Gastroesophageal sphincter (tissue), 4 donors: Measurements from ENCODE around the gene RTF2. TPM values are rescaled to one million over a fixed set of nuclear protein-coding genes. Genes with fewer than 3 reads are reported as not detected.
"Not testable (repeated sequence)": the region's sequence is repeated elsewhere in the genome, so short reads cannot be mapped to it uniquely, and the experiment has no call there.

Source experiments
- ATAC-seq: fragments of 150-250 bp; one replicate; pipeline ENCODE4 v1.9.1; 2016; ENCODE audit warnings: mild to moderate bottlenecking, moderate library complexity
- H3K27ac ChIP-seq, 4 donors: fragments of 200-600 bp; sonication (generic) in 3 of 4; 1 replicate in 3 of 4; 2 replicates in 1 of 4; pipeline ENCODE4 v1.5.1; 2016 to 2019
- H3K27me3 ChIP-seq: fragments of 200-600 bp; sonication (generic); one replicate; pipeline ENCODE4 v1.5.1; 2019
- H3K36me3 ChIP-seq, 2 donors: fragments of 200-600 bp; sonication (generic); one replicate each; pipeline ENCODE4 v1.5.1; 2019; ENCODE audit warnings: control low read depth in 1 of 2
- H3K4me1 ChIP-seq, 3 donors: fragments of 200-600 bp; sonication (generic); 1 replicate in 2 of 3; 2 replicates in 1 of 3; pipeline ENCODE4 v1.5.1; 2016 to 2019; ENCODE audit warnings: control low read depth in 2 of 3
- H3K4me3 ChIP-seq, 2 donors: fragments of 200-600 bp; sonication (generic); one replicate each; pipeline ENCODE4 v1.5.1; 2019; ENCODE audit warnings: mild to moderate bottlenecking in 1 of 2, moderate library complexity in 1 of 2
- H3K9me3 ChIP-seq, 3 donors: fragments of 200-600 bp; sonication (generic); one replicate each; pipeline ENCODE4 v1.5.1; 2017 to 2019; ENCODE audit warnings: control low read depth in 2 of 3
- EP300 ChIP-seq: sonication (generic); formaldehyde crosslinking; IDR thresholded peaks from one replicate; pipeline ENCODE4 v1.6.1; 2017; ENCODE audit warnings: antibody characterized with exemption, mild to moderate bottlenecking
- POLR2A ChIP-seq, 2 donors: fragments of 450-650 bp; IDR thresholded peaks; one replicate each; pipeline ENCODE4 v1.6.1; 2017; ENCODE audit warnings: antibody characterized with exemption in 2 of 2, mild to moderate bottlenecking in 2 of 2, moderate library complexity in 1 of 2
- POLR2AphosphoS5 ChIP-seq: sonication (generic); formaldehyde crosslinking; IDR thresholded peaks from one replicate; pipeline ENCODE4 v1.6.1; 2017; ENCODE audit warnings: antibody characterized with exemption
- WGBS, 2 donors: methylation state at CpG; one replicate each; pipeline ENCODE4 v1.1.5; 2018; ENCODE audit warnings: low coverage in 1 of 2; 5-methylcytosine and 5-hydroxymethylcytosine counted together
- total RNA-seq, 4 donors: library from RNA; depleted of rRNA; stranded (reverse); fragments of >200 nt; gene quantifications; one replicate each; pipeline ENCODE4 v1.1.0, GENCODE V29; 2016
- TF ChIP-seq, protein P1 (sequence below), 4 experiments: fragments of 200-600 bp in 2 of 4; fragments of 450-650 bp in 2 of 4; sonication (generic) in 1 of 4; IDR thresholded peaks; one replicate each; pipeline ENCODE4 v1.5.1; 2017 to 2019; ENCODE audit warnings: antibody characterized with exemption in 4 of 4, mild to moderate bottlenecking in 2 of 4, moderate library complexity in 2 of 4

Gene RTF2
- total RNA-seq, 4 donors from 2014 or later: 83.7 to 96.1 (median 90.3) TPM

DNA sequence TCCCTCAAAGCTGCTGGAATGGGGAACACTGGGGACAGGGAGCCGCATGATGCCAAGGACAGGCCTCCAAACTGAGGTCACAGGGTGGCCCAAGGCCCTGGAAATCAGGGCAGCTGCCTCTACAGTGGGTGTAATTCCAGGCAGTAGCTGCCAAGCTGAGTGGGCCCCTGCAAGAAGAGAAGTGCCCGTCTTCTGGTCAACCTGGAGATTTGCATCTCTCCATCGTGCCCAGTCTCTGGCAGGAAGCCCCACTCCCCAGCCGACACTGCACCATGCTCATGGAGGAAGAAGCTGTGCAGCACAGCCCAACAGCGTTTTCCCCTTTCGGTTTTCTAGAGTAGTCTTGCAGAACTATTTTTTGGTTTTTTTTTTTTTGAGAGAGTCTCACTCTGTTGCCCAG is 53.9 kb downstream of the RTF2 start:
- Histone ChIP-seq H3K27ac (no peak overlapping the region), H3K27me3 (no peaks in the 10 kb centered on the region), H3K36me3 (peaks cover 0 to 45% of the 10 kb centered on the region in 2 donors), H3K9me3 (peaks cover 0 to 21% (median 0%) of the 10 kb centered on the region in 3 donors), H3K4me3 (no peak overlapping the region), H3K4me1 (peaks cover 0 to 4% (median 0%) of the 10 kb centered on the region in 3 donors)
- no peak for ATAC-seq
- 78 to 90% methylated on average over 2 to 5 of the region's 6 CpGs for WGBS, 2 donors
- TF ChIP-seq, protein P1, sequence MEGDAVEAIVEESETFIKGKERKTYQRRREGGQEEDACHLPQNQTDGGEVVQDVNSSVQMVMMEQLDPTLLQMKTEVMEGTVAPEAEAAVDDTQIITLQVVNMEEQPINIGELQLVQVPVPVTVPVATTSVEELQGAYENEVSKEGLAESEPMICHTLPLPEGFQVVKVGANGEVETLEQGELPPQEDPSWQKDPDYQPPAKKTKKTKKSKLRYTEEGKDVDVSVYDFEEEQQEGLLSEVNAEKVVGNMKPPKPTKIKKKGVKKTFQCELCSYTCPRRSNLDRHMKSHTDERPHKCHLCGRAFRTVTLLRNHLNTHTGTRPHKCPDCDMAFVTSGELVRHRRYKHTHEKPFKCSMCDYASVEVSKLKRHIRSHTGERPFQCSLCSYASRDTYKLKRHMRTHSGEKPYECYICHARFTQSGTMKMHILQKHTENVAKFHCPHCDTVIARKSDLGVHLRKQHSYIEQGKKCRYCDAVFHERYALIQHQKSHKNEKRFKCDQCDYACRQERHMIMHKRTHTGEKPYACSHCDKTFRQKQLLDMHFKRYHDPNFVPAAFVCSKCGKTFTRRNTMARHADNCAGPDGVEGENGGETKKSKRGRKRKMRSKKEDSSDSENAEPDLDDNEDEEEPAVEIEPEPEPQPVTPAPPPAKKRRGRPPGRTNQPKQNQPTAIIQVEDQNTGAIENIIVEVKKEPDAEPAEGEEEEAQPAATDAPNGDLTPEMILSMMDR (IDR thresholded peaks at IDR 0.05): no peak
- TF ChIP-seq POLR2AphosphoS5 (no peak), POLR2A (IDR thresholded peaks at IDR 0.05) (no peak), EP300 (no peak)

DNA sequence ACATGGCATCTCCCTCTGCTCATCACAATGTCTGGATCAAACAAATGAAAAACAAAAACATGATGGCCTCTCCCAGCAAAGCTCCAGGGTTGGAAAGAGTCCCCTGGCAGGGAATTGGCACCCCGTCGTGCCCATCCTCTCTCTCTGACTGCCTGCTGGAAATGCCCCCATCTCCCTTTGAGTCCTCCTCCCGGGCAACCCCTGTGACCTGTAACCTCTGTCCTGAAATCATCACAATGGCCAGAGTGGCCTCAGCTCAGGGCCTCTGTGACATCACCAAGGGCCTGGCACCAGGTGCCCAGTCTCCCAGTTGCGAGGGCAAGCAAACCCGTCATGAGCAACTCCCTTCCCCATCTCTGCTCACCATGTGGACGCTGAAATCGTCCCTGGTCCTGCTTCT is 56.0 kb downstream of the RTF2 start, which contains the start of gene FAM209A:
TSS of gene FAM209A (plus strand) at position 301 of the 400 bp plus-strand sequence. CDS start at position 366, 65 bp downstream.
- not testable (repeated sequence) for H3K4me3 ChIP-seq, H3K27me3 ChIP-seq, H3K4me1 ChIP-seq, ATAC-seq, H3K27ac ChIP-seq
- H3K36me3 ChIP-seq: peaks cover 0 to 23% of the 10 kb centered on the region in 2 donors
- peaks cover 0 to 21% (median 0%) of the 10 kb centered on the region in 3 donors for H3K9me3 ChIP-seq
- WGBS, 2 donors: no CpG with 5 or more reads among the region's 7 CpGs

GRCh38 chr20:56527521-56527920 is 59.1 kb downstream of the RTF2 start:
- TF ChIP-seq POLR2A (IDR thresholded peaks at IDR 0.05) (no peak), EP300 (no peak), POLR2AphosphoS5 (no peak)
- TF ChIP-seq, protein P1 (IDR thresholded peaks at IDR 0.05): no peak
- Histone ChIP-seq H3K27me3 (no peaks in the 10 kb centered on the region), H3K4me1 (no peaks in the 10 kb centered on the region), H3K9me3 (no peaks in the 10 kb centered on the region), H3K36me3 (no peaks in the 10 kb centered on the region), H3K4me3 (no peak overlapping the region), H3K27ac (no peak overlapping the region)
- ATAC-seq: no peak
- 80% methylated on average over 1 of the region's 7 CpGs; no CpG with 5 or more reads in 1 of the 2 donors for WGBS, 2 donors

DNA sequence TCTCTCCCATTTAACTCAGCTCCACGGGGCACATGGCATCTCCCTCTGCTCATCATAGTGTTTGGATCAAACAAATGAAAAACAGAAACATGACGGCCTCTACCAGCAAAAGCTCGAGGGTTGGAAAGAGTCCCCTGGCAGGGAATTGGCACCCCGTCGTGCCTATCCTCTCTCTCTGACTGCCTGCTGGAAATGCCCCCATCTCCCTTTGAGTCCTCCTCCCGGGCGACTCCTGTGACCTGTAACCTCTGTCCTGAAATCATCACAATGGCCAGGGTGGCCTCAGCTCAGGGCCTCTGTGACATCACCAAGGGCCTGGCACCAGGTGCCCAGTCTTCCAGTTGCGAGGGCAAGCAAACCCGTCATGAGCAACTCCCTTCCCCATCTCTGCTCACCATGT is 64.5 kb downstream of the RTF2 start, which contains the start of gene FAM209B:
TSS of gene FAM209B (plus strand) at position 301 of the 400 bp plus-strand sequence. CDS start at position 397, 96 bp downstream.
- not testable (repeated sequence) for H3K4me1 ChIP-seq, H3K27me3 ChIP-seq, ATAC-seq, H3K36me3 ChIP-seq, H3K4me3 ChIP-seq, H3K9me3 ChIP-seq, H3K27ac ChIP-seq
- WGBS, 2 donors: 85% methylated on average over 9 of the region's 9 CpGs; no CpG with 5 or more reads in 1 of the 2 donors

- H3K4me3 ChIP-seq: no peak overlapping the region
- TF ChIP-seq, protein P1 (IDR thresholded peaks at IDR 0.05): no peak
- no peak for TF ChIP-seq EP300
- TF ChIP-seq POLR2A (IDR thresholded peaks at IDR 0.05): no peak
- TF ChIP-seq POLR2AphosphoS5: no peak
- no peaks in the 10 kb centered on the region for H3K27me3 ChIP-seq
- H3K36me3 ChIP-seq: no peaks in the 10 kb centered on the region
- H3K4me1 ChIP-seq: no peaks in the 10 kb centered on the region
- WGBS, 2 donors: 63 to 88% methylated on average over 3 of the region's 3 CpGs
- no peak overlapping the region for H3K27ac ChIP-seq
- ATAC-seq: no peak
- H3K9me3 ChIP-seq: no peaks in the 10 kb centered on the region
Observed at GRCh38 chr20:56537997-56538396, 69.6 kb downstream of the RTF2 start.

GRCh38 chr20:56540415-56540814 is 72.0 kb downstream of the RTF2 start:
- H3K4me1 ChIP-seq: no peaks in the 10 kb centered on the region
- H3K27ac ChIP-seq: no peak overlapping the region
- no peaks in the 10 kb centered on the region for H3K27me3 ChIP-seq
- no peak overlapping the region for H3K4me3 ChIP-seq
- TF ChIP-seq, protein P1 (IDR thresholded peaks at IDR 0.05): no peak
- no peak for TF ChIP-seq POLR2A (IDR thresholded peaks at IDR 0.05)
- 78 to 100% methylated on average over 1 to 4 of the region's 6 CpGs for WGBS, 2 donors
- no peak for ATAC-seq
- no peaks in the 10 kb centered on the region for H3K36me3 ChIP-seq
- H3K9me3 ChIP-seq: no peaks in the 10 kb centered on the region
